K562 (cell line): ENCODE results near the gene PKD2.

Experiments
- CHD1 ChIP-seq: fragments of 200-600 bp; sonication (generic); IDR thresholded peaks from one replicate; pipeline ENCODE4 v1.6.1; 2012; ENCODE audit warnings: mild to moderate bottlenecking, moderate library complexity, low read length, inconsistent platforms
- MXI1 ChIP-seq: IDR thresholded peaks from 2 replicates; pipeline ENCODE4 v1.6.1; 2011; ENCODE audit warnings: low read depth, mild to moderate bottlenecking, improper control_type of control experiment, low read length
- MYC ChIP-seq, 2 experiments: fragments of 250-450 bp in 1 of 2; sonication (Bioruptor Pico) in 1 of 2; IDR thresholded peaks; 2 replicates each; pipeline versions ENCODE4 v1.5.1 to v1.6.1; 2012 to 2021; ENCODE audit warnings: low read depth in 2 of 2, borderline replicate concordance in 1 of 2, improper control_type of control experiment in 1 of 2, low read length in 1 of 2, mild to moderate bottlenecking in 1 of 2, moderate library complexity in 1 of 2
- NONO ChIP-seq, 2 experiments: fragments of 200-400 bp in 1 of 2; fragments of 450-650 bp in 1 of 2; formaldehyde crosslinking in 1 of 2; IDR thresholded peaks; 2 replicates each; pipeline ENCODE4 v1.6.1; 2017; ENCODE audit warnings: low read depth in 2 of 2, mild to moderate bottlenecking in 2 of 2, moderate library complexity in 2 of 2, low read length in 1 of 2
- RNF2 ChIP-seq: sonication (generic); IDR thresholded peaks from 2 replicates; pipeline ENCODE4 v1.6.1; 2016
- SIX5 ChIP-seq, 2 experiments: IDR thresholded peaks; 2 replicates each; pipeline ENCODE4 v1.6.1; 2011; ENCODE audit warnings: low read length in 2 of 2, borderline replicate concordance in 1 of 2, low read depth in 1 of 2, mild to moderate bottlenecking in 1 of 2, moderate library complexity in 1 of 2; ENCODE audit not compliant: insufficient read depth in 1 of 2
- ZBTB8A ChIP-seq: fragments of 450-650 bp; IDR thresholded peaks from 2 replicates; pipeline ENCODE4 v1.6.1; 2018; ENCODE audit warnings: mild to moderate bottlenecking, moderate library complexity; ENCODE audit not compliant: partially characterized antibody
- ZNF133 ChIP-seq: fragments of 250-450 bp; sonication (Bioruptor Pico); IDR thresholded peaks from 2 replicates; pipeline ENCODE4 v1.4.0; 2020; ENCODE audit warnings: mild to moderate bottlenecking
- TF ChIP-seq, protein P1 (sequence below): sonication (generic); formaldehyde crosslinking; IDR thresholded peaks from 2 replicates; pipeline ENCODE4 v1.8.1; 2023; ENCODE audit warnings: mild to moderate bottlenecking, missing genetic modification reagents
- TF ChIP-seq, protein P2 (sequence below), 3 experiments: IDR thresholded peaks in 2 of 3; conservative IDR thresholded peaks in 1 of 3; 2 replicates each; pipeline ENCODE4 v1.5.1; 2011 to 2012; ENCODE audit warnings: low read length in 3 of 3, mild to moderate bottlenecking in 3 of 3, control low read depth in 2 of 3, improper control_type of control experiment in 1 of 3, inconsistent platforms in 1 of 3, low read depth in 1 of 3, mixed read lengths in 1 of 3, moderate library complexity in 1 of 3; ENCODE audit not compliant: insufficient read depth in 2 of 3
- TF ChIP-seq, protein P3 (sequence below): fragments of 450-650 bp; IDR thresholded peaks from 2 replicates; pipeline ENCODE4 v1.6.1; 2017; ENCODE audit warnings: mild to moderate bottlenecking, moderate library complexity
- TF ChIP-seq, protein P4 (sequence below): sonication (generic); formaldehyde crosslinking; IDR thresholded peaks from 2 replicates; pipeline ENCODE4 v1.8.0; 2023; ENCODE audit warnings: mild to moderate bottlenecking, missing genetic modification reagents

DNA sequence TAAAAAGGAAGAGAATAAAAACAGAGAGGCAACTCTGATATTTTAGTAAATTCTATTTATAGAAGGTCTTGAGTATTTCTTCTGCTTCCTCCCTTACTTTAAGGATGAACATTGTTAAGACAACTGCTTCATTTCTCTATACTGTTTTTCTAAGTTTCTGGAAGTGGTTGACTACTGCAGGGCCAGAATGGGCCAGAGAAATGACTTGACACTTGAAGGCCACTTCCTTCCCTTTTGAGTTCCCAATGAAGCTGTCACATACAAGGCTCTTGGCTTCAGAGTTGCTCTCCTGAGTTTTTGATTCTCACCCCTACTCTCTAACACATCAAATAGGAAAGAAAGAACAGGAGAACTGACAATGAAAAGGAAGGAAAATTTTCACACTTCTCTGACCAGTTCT is 37.6 kb downstream of the PKD2 start:
- TF ChIP-seq MXI1 (no peak), CHD1 (no peak), NONO (IDR thresholded peaks at IDR 0.05; ENCODE audit: low read depth in 2 of 2, low read length in 1 of 2) (no peak), ZNF133 (CRISPR knock-in tag) (no peak), ZBTB8A (no peak), SIX5 (IDR thresholded peaks at IDR 0.05; ENCODE audit: borderline replicate concordance in 1 of 2, insufficient read depth in 1 of 2, low read depth in 1 of 2, low read length in 2 of 2) (no peak), MYC (IDR thresholded peaks at IDR 0.05; ENCODE audit: low read depth, low read length) (no peak), MYC (CRISPR knock-in tag; IDR thresholded peaks at IDR 0.05; ENCODE audit: borderline replicate concordance, low read depth) (no peak), RNF2 (no peak)
- TF ChIP-seq, protein P1, sequence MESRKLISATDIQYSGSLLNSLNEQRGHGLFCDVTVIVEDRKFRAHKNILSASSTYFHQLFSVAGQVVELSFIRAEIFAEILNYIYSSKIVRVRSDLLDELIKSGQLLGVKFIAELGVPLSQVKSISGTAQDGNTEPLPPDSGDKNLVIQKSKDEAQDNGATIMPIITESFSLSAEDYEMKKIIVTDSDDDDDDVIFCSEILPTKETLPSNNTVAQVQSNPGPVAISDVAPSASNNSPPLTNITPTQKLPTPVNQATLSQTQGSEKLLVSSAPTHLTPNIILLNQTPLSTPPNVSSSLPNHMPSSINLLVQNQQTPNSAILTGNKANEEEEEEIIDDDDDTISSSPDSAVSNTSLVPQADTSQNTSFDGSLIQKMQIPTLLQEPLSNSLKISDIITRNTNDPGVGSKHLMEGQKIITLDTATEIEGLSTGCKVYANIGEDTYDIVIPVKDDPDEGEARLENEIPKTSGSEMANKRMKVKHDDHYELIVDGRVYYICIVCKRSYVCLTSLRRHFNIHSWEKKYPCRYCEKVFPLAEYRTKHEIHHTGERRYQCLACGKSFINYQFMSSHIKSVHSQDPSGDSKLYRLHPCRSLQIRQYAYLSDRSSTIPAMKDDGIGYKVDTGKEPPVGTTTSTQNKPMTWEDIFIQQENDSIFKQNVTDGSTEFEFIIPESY: no peak
- TF ChIP-seq, protein P2, sequence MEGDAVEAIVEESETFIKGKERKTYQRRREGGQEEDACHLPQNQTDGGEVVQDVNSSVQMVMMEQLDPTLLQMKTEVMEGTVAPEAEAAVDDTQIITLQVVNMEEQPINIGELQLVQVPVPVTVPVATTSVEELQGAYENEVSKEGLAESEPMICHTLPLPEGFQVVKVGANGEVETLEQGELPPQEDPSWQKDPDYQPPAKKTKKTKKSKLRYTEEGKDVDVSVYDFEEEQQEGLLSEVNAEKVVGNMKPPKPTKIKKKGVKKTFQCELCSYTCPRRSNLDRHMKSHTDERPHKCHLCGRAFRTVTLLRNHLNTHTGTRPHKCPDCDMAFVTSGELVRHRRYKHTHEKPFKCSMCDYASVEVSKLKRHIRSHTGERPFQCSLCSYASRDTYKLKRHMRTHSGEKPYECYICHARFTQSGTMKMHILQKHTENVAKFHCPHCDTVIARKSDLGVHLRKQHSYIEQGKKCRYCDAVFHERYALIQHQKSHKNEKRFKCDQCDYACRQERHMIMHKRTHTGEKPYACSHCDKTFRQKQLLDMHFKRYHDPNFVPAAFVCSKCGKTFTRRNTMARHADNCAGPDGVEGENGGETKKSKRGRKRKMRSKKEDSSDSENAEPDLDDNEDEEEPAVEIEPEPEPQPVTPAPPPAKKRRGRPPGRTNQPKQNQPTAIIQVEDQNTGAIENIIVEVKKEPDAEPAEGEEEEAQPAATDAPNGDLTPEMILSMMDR (IDR thresholded peaks at IDR 0.05 in 2 of 3, conservative IDR thresholded peaks at IDR 0.05 in 1 of 3; ENCODE audit: insufficient read depth in 2 of 3, low read depth in 1 of 3, low read length in 3 of 3): no peak
- TF ChIP-seq, protein P3, sequence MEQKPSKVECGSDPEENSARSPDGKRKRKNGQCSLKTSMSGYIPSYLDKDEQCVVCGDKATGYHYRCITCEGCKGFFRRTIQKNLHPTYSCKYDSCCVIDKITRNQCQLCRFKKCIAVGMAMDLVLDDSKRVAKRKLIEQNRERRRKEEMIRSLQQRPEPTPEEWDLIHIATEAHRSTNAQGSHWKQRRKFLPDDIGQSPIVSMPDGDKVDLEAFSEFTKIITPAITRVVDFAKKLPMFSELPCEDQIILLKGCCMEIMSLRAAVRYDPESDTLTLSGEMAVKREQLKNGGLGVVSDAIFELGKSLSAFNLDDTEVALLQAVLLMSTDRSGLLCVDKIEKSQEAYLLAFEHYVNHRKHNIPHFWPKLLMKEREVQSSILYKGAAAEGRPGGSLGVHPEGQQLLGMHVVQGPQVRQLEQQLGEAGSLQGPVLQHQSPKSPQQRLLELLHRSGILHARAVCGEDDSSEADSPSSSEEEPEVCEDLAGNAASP: no peak
- TF ChIP-seq, protein P4, sequence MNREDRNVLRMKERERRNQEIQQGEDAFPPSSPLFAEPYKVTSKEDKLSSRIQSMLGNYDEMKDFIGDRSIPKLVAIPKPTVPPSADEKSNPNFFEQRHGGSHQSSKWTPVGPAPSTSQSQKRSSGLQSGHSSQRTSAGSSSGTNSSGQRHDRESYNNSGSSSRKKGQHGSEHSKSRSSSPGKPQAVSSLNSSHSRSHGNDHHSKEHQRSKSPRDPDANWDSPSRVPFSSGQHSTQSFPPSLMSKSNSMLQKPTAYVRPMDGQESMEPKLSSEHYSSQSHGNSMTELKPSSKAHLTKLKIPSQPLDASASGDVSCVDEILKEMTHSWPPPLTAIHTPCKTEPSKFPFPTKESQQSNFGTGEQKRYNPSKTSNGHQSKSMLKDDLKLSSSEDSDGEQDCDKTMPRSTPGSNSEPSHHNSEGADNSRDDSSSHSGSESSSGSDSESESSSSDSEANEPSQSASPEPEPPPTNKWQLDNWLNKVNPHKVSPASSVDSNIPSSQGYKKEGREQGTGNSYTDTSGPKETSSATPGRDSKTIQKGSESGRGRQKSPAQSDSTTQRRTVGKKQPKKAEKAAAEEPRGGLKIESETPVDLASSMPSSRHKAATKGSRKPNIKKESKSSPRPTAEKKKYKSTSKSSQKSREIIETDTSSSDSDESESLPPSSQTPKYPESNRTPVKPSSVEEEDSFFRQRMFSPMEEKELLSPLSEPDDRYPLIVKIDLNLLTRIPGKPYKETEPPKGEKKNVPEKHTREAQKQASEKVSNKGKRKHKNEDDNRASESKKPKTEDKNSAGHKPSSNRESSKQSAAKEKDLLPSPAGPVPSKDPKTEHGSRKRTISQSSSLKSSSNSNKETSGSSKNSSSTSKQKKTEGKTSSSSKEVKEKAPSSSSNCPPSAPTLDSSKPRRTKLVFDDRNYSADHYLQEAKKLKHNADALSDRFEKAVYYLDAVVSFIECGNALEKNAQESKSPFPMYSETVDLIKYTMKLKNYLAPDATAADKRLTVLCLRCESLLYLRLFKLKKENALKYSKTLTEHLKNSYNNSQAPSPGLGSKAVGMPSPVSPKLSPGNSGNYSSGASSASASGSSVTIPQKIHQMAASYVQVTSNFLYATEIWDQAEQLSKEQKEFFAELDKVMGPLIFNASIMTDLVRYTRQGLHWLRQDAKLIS (CRISPR knock-in tag): no peak
